HUES64 (cell line): Measurements from ENCODE around the gene CCDC186.
A peak's percentile ranks its signal among the peaks of the same experiment; 100 is the strongest.

Source experiments
- H3K27ac ChIP-seq: 2 replicates; pipeline ENCODE4 v1.7.0; 2013; ENCODE audit warnings: low read depth, low read length, inconsistent platforms
- H3K27me3 ChIP-seq: 2 replicates; pipeline ENCODE4 v1.6.1; 2013; ENCODE audit warnings: mild to moderate bottlenecking, low read length; ENCODE audit not compliant: insufficient read depth
- H3K36me3 ChIP-seq: 2 replicates; pipeline ENCODE4 v1.6.1; 2013; ENCODE audit warnings: mild to moderate bottlenecking, low read length; ENCODE audit not compliant: insufficient read depth
- H3K4me1 ChIP-seq: 2 replicates; pipeline ENCODE4 v1.6.1; 2013; ENCODE audit warnings: mild to moderate bottlenecking, low read length, moderate library complexity; ENCODE audit not compliant: insufficient read depth
- H3K4me3 ChIP-seq: 2 replicates; pipeline ENCODE4 v1.5.1; 2013; ENCODE audit warnings: mild to moderate bottlenecking, low read length, moderate library complexity
- H3K9ac ChIP-seq: 2 replicates; pipeline ENCODE4 v1.6.1; 2013; ENCODE audit warnings: mild to moderate bottlenecking, low read depth, low read length
- H3K9me3 ChIP-seq: 2 replicates; pipeline ENCODE4 v1.6.1; 2013; ENCODE audit warnings: low read depth, low read length; ENCODE audit not compliant: insufficient read depth
- WGBS: fragments of 150-250, 120-280 bp; methylation state at CpG from one replicate; pipeline ENCODE4 v1.1.7; 2013; ENCODE audit warnings: missing lambda C conversion rate; 5-methylcytosine and 5-hydroxymethylcytosine counted together

CCDC186 gene

DNA sequence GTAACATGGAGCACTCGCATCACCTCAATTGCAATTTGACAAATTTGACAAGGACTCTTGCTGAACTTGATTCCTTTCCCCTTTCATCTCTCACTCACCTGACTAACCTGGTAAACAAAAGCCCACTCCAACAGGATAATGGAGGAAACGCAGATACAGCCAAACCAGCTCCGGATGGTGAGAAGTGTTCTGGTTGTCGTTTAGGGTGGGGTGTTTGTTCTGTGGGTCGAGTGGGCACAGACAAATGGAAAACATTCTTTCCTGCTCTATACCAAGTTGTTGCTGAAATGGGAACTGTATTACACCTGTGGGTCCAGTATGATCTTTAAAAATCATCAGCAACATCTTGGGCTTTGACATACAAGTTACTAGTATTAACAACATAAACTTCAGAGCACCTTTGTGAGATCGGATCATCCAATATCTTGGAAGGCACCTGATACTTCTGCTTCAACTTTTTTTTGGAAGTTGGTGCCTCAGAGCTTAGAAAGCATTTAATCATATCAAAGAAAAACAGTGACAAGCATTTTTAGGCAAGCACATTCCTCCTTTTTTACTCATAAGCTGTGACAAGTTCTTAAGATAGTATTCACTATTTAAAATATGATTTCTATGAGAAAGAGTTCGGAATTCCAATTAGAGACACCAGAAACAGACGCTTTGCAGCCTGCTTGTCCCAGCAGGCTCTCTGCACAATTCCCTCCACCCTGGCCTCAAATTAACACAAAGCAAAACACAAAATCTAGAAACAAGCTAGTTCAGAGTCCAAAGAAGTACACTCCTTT is 58.1 kb downstream of the CCDC186 start:
- WGBS: 93% methylated on average over 8 of the region's 8 CpGs
- Histone ChIP-seq H3K27ac (no peak overlapping the region), H3K4me3 (no peak overlapping the region), H3K36me3 (no peaks in the 10 kb centered on the region), H3K4me1 (no peaks in the 10 kb centered on the region), H3K9ac (no peak overlapping the region), H3K9me3 (no peaks in the 10 kb centered on the region), H3K27me3 (no peaks in the 10 kb centered on the region)

DNA sequence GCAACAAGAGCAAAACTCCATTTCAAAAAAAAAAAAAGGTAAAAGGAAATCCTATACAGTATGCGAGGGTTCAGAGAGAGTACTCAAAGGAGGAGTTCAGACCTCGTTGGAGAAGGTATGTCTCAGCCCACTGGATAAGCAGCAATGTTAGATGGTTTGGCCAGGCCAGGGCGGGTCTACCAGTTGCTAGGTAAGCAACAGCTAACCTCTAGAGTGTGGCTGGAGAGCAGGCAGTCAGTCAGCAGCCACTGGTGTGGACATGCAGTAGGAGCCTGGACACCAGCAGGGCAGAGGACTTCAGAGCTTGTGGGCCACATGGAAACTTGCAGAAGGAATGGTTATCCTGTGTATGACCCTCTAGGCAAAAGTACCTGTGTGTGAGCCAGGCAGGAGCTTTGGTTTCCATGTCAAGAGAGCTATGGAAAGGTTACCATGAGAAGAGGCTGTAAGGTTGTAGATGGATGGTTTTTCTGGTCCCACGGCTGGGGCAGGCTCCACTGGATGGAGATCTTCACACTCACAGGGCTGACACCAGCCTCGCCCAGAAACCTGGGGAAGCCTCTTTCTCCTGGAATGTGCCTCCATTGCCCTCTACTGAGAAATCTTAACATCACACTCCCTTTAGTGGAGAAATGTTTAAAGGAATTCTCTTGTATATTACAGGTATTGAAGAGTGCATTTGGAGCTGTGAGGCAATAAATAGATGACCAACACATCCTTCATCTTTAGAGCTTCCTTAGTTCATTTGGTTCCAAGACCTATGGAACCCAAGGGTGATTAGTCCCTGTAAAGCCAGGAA is 63.6 kb downstream of the CCDC186 start:
- no peak overlapping the region for H3K4me3 ChIP-seq
- 86% methylated on average over 5 of the region's 5 CpGs for WGBS
- no peak overlapping the region for H3K9ac ChIP-seq
- no peaks in the 10 kb centered on the region for H3K4me1 ChIP-seq
- no peaks in the 10 kb centered on the region for H3K36me3 ChIP-seq
- H3K9me3 ChIP-seq: no peaks in the 10 kb centered on the region
- H3K27ac ChIP-seq: no peak overlapping the region
- H3K27me3 ChIP-seq: no peaks in the 10 kb centered on the region

DNA sequence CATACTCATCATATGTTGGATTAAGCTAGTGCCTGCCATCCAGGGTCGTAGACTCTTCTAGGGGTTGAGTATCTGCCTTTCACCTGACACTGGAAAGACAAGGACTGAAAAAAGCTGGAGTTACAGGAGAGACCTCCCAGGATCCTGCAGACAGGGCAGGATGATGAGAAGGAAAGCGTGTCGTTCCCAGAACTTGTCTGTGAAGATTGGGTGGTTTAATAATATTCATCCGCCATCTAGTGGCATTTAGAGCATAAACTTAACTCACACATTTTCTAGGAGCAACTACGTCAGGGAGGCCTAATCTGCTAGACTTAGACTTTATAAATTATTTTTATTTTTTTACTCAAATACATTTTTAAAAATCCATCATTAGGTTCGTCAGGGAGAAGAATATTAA is 70.7 kb downstream of the CCDC186 start:
- no peak overlapping the region for H3K4me3 ChIP-seq
- H3K27ac ChIP-seq: no peak overlapping the region
- H3K36me3 ChIP-seq: no peaks in the 10 kb centered on the region
- no peaks in the 10 kb centered on the region for H3K9me3 ChIP-seq
- peaks cover 28% of the 10 kb centered on the region for H3K27me3 ChIP-seq
- 59% methylated on average over 4 of the region's 6 CpGs for WGBS
- H3K9ac ChIP-seq: no peak overlapping the region
- no peaks in the 10 kb centered on the region for H3K4me1 ChIP-seq

DNA sequence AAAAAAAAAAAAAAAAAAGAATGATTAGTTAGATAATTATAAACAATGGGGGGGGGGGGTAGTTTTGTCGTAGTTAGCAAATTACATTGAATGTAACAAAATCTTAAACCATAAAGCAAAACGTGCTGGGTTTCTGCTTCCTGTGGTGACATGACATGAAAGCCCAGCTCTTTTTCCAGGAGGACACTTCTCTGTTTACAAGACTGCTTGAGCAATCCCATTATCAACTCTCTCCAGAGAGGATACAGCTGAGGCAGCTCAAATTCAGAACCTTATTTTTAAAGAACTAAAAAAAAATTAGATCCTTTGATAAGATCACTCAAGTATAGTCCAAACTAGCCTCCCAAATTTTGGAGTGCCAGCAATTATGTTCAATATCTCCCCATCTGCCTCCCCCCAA is 71.7 kb downstream of the CCDC186 start:
- WGBS: 76% methylated on average over 1 of the region's 2 CpGs
- H3K4me1 ChIP-seq: no peaks in the 10 kb centered on the region
- H3K9ac ChIP-seq: no peak overlapping the region
- peaks cover 28% of the 10 kb centered on the region for H3K27me3 ChIP-seq
- H3K27ac ChIP-seq: no peak overlapping the region
- H3K9me3 ChIP-seq: no peaks in the 10 kb centered on the region
- no peaks in the 10 kb centered on the region for H3K36me3 ChIP-seq
- H3K4me3 ChIP-seq: no peak overlapping the region

DNA sequence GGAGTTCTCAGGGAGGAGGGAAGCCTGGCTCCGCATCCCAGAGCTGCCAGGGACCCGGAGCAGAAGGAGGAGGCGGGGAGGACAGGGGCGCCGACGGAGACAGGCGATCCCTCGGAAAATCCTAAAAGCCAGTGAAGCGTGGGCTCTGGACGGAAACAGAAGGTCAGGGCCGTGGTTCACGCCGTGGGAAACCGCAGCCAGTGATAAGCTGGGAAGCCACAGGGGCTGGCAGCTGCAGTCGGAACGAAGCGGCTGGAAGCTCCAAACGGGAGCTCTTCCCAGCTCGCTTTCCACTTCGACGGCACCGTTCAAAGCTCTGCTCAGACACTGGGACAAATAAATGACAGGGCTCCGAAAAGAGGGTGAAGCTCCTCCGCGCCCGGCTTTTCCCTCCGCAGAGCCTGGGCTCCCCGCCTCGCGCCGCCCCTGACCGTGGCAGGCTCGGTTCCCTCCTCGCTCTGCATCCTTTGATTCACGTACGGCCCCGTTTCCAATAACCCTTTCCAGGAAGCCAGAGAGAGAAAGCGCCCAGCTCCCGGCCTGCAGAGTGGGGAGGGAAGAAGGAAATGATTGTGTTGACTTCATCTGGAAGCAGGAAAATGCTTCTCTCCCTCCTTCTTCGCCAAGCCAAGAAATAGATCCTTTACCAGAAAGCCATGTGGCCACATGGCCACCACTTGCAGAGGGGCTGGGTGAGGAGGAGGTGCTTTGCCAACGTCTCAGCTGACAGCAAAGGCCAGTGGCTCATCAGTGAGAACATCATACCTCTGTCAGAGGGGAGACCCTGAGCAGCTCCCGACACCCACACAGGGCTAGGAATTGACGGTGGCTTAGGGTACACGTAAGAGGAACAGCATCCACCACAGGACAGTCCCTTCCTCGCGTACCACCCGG is 72.9 kb downstream of the CCDC186 start:
- WGBS: 17% methylated on average over 44 of the region's 47 CpGs
- H3K4me3 ChIP-seq: peak overlapping the region; percentile 44
- no peak overlapping the region for H3K9ac ChIP-seq
- no peak overlapping the region for H3K27ac ChIP-seq
- no peaks in the 10 kb centered on the region for H3K9me3 ChIP-seq
- H3K4me1 ChIP-seq: no peaks in the 10 kb centered on the region
- H3K27me3 ChIP-seq: peaks cover 28% of the 10 kb centered on the region
- no peaks in the 10 kb centered on the region for H3K36me3 ChIP-seq

DNA sequence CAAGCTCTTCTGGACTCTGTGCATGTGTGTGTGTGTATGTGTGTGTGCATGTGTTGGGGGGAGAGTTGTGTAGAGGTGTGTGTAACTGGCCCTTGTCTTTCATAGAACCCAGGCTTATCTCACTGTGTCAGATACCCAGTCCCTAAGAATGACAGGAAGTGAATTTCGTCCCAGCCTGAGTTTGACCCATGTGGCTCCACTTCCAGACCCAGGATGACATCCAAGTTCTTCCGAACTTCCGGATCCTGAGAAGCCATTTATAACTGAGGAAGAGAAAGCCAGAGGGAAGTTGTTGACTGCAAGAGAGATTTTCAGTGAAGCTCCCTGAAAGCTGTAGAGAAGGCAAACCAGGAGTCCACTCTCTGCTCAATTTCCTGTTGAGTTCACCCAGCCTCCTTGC is 77.1 kb downstream of the CCDC186 start:
- no peaks in the 10 kb centered on the region for H3K9me3 ChIP-seq
- H3K4me1 ChIP-seq: no peaks in the 10 kb centered on the region
- no peak overlapping the region for H3K9ac ChIP-seq
- WGBS: 98% methylated on average over 3 of the region's 3 CpGs
- no peaks in the 10 kb centered on the region for H3K36me3 ChIP-seq
- H3K27ac ChIP-seq: no peak overlapping the region
- no peak overlapping the region for H3K4me3 ChIP-seq
- H3K27me3 ChIP-seq: peaks cover 25% of the 10 kb centered on the region

DNA sequence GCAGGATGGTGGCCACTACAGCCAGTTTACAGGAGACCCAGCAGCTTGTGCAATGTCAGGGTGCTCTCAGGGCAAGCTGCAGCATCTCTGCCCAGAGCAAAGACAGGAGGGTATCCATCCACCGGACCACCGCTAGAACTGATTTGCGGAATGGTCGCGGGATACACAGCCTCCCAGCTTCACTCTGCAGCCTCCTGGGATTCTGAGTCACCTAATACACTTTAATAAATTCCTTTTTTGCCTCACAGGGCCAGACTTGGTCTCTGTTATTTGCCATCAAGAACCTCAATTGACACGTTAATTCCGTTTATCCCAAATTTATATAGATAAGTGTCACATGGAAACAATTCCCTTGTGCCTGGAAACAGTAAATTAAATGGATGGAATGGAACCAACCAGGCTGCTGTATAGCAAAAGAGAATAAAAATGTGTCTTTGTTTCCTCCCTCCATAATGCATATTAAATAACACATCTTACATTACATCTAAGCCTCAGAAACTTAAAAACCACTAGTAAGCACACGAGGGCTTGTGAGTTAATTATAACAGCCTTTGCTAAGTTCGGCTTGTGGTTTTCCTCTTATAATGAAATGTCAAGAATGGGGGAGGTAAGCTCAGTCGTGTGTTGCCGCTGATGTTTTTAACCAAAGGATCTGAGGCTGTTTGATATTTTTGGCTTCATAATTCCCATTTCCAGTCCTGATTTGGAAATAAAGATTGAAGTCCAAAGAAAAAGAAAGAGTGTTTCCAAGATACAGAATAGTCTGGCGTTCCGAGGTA is 78.3 kb downstream of the CCDC186 start:
- 97% methylated on average over 13 of the region's 13 CpGs for WGBS
- no peak overlapping the region for H3K4me3 ChIP-seq
- no peak overlapping the region for H3K9ac ChIP-seq
- peaks cover 14% of the 10 kb centered on the region for H3K27me3 ChIP-seq
- H3K9me3 ChIP-seq: no peaks in the 10 kb centered on the region
- no peak overlapping the region for H3K27ac ChIP-seq
- no peaks in the 10 kb centered on the region for H3K36me3 ChIP-seq
- H3K4me1 ChIP-seq: no peaks in the 10 kb centered on the region

DNA sequence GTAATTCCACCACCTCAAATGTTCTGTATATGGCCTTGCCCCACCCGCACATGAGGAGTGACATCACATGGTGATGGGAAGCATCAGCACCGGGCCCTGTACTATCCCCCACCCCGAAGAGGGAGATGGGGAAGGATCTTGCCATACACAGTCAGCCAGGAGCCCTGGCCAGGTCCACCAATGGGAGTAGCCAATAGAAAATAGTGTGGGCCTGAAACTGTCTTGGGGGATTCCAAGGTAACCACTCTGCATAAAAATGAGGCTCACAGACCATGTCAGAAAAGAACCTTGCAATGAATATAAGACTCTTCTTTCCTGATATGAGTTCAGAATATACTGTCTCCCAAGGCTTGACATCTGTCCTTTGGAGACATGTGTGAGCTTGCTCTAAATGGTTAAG is 79.2 kb downstream of the CCDC186 start:
- Histone ChIP-seq H3K4me3 (no peak overlapping the region), H3K4me1 (no peaks in the 10 kb centered on the region), H3K36me3 (no peaks in the 10 kb centered on the region), H3K27ac (no peak overlapping the region), H3K27me3 (peaks cover 4% of the 10 kb centered on the region), H3K9me3 (no peaks in the 10 kb centered on the region), H3K9ac (no peak overlapping the region)
- 93% methylated on average over 3 of the region's 3 CpGs for WGBS

DNA sequence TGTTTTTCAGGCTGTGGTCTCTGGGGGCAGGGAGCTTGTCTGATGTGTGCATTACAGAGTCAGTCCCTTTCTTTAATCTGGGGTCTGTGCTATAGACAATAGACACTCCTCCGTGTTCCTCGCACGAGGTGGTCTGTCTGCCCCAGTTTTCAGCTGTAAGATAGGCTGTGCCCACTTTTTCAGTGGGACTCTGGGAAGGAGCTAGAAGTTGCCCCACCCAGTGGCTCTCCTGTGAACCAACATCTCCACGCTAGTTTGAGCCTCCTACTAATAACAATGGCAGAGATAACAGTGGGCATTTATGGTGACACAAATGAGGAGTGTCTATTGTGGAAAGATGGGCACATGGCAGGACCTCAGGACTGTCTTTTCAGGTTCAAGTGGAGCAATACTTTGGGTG is 86.3 kb downstream of the CCDC186 start:
- Histone ChIP-seq H3K9ac (no peak overlapping the region), H3K9me3 (no peaks in the 10 kb centered on the region), H3K27ac (no peak overlapping the region), H3K4me1 (no peaks in the 10 kb centered on the region), H3K36me3 (no peaks in the 10 kb centered on the region), H3K4me3 (no peak overlapping the region), H3K27me3 (no peaks in the 10 kb centered on the region)
- 91% methylated on average over 3 of the region's 4 CpGs for WGBS

DNA sequence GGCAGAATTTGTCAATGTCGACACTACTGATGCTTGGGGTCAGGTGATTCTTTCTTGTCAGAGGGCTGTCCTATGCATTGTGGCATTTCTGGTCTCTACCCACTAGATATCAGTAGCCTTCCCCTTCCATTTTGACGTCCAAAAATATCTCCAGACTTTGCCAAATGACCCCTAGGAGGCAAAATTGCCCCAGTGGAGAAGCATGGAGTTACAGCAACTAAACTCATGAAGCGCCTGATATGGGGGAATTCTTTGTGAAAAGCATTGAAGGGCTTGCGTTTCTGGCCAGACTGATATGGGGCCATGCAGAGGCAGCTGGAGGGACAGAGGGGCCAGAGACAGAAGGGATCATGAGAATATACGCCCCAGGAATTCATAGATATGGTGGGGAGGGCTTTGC is 86.7 kb downstream of the CCDC186 start:
- 89% methylated on average over 5 of the region's 5 CpGs for WGBS
- Histone ChIP-seq H3K4me1 (no peaks in the 10 kb centered on the region), H3K27me3 (no peaks in the 10 kb centered on the region), H3K27ac (no peak overlapping the region), H3K4me3 (no peak overlapping the region), H3K9ac (no peak overlapping the region), H3K9me3 (no peaks in the 10 kb centered on the region), H3K36me3 (no peaks in the 10 kb centered on the region)
